HG03039 (cell line): ENCODE data around the gene IL1RAPL1.

Experiments
- ATAC-seq: cut with Tn5 transposase; IDR thresholded peaks from one replicate; pipeline ENCODE4 v1.9.1; 2021; ENCODE audit warnings: mild to moderate bottlenecking, moderate library complexity; ENCODE audit not compliant: unreplicated experiment

Gene IL1RAPL1

GRCh38 chrX:28586981-28587551 is at the start of gene IL1RAPL1:
Gene IL1RAPL1 (plus strand): TSS chrX:28587446.
- ATAC-seq, result no peak

DNA sequence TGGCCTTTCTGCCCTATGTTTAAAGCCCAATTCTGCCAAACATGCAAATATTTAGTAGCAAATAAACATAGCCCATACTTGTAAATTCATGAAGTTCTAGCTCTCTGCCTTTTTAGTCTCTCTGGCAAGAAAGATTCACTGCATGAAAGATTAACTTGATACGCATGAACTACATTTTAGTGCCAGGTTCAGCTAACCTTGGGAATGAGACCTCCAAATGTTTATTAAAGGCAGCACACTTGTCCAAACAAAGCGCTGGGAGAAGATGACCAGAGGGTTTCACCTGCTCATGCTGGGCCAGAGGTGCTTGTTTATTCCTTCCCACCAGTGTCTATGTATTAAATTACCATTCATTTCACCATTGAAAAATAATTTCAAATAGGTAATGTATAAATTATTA is 44.5 kb upstream of the IL1RAPL1 start:
- ATAC-seq, result no peak

DNA sequence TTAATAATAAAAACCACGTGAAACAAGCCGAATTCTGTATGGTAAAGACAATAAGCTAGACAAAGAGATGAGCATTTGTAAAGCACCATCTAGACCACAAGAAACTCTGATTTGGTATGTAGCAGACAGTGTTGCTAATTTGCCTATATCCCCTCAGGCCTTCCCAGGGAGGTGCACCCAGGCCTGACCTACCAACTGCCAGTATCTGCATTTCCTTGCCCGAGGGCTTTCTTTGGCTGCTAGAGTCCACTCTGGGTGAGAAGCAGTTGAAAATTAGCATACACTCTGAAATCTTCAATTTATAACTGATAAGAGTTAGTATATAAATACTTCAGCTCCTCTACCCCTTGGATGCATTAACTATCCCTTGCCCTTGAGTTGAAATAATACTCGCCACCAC is 37.4 kb upstream of the IL1RAPL1 start:
- no peak for ATAC-seq

DNA sequence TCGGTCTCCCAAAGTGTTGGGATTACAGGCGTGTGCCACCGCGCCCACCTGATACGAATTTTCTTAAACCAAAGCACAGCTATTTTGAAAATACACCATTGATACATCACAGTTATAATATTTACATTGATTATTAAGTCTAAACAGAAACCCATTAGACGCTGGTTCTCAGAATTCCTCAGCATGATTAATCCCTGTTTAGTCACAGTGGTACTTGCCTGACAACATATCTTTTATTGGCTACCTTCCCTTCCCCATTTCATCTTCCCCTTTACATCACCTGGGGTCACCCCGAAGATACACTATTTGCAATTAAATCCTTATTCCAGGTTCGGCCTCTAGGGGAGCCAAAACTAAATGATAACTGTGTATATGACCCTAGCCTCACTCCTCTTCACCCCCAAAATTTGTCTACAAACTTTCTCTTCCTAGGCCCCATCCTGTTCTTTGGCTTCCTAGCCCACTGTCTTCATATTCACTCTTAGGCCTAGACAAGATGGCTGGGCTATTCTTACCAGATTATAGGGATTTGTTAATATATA is 36.8 kb upstream of the IL1RAPL1 start:
- ATAC-seq, result no peak

- no peak for ATAC-seq
Measured at GRCh38 chrX:28552322-28552721, 34.9 kb upstream of the IL1RAPL1 start.

DNA sequence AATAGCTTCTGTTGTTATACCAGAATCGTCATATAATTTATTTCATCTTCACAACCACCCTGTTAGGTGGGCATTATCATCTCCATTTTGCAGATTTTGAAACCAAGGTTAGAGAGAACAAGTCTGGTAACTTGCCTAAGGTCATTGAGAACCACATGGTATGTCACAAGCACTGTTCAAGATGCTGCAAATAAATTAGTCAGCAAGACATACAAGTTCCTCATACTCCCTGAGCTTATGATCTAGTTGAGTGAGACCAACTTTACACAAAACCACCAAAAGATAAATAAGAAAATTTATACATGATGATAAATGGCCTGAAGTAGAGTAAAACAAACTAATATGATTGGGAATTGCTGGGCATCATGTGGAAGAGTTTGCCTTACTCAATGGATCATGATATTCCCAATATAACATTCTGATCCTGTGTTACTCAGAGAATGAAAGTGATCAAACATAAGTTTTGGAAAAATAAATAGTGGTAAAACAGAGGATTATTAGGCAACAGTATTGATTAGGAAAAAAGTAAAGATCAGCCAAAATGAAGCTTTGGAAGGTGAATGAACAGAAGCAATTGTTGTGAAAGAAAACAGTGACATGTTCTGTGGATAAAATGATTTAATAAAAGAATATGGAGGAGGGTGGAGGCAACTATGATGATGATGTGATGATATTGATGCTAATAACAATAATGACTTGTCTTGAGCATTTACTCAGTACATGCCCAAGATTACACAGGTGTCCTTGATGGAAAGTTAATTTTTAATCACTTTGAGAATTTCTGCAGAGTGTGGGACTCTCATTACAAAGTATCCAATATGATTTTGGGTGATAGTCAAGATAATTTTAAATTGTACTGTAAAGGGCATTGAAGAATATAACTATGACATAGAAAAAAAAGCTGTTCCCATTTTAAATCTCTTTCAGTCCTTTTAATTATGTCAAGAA is 34.1 kb upstream of the IL1RAPL1 start:
- ATAC-seq, result no peak

DNA sequence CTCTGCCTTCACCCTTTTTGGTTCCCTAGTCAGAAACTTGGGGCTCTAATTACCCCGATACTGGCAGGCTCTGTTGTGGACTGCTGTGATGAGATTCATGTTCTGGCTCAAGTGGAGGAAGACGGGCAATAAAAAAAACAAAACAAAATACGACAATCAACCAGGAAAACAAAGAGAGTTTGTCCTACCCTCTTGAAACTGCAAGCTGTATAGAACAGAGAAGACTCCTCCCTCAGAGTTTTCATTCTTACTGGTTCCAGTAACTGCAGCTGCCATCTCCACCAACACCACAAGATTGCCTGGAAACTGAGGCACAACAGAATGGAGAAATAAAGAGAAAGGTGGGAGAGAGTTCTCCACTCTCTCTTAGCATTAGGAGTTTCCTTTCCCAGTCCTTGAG is 11.1 kb upstream of the IL1RAPL1 start:
- no peak for ATAC-seq

DNA sequence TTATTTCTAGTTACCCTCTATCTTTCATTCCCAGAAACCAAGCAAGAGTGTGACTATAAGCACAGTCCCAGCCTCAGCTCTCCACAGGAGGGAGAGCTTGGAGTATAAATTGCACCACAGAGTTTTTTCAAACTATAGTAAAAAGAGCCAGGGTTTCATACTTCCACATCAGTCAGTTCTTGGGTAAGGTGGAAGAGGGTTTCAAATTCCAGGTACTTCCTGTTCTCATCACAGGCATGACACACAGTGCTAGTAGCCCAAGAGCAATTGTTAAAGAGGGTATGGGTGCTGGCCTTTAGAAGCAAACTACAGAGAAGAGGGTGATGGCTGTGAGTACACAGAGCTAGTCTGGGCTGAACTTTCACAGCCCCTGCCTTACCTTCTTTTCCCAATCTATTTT is 5.7 kb upstream of the IL1RAPL1 start:
- no peak for ATAC-seq

GRCh38 chrX:28582511-28582910 is 4.7 kb upstream of the IL1RAPL1 start:
- no peak for ATAC-seq

- ATAC-seq, result no peak
Measured at GRCh38 chrX:28584025-28584424, 3.2 kb upstream of the IL1RAPL1 start.

- no peak for ATAC-seq
Measured at GRCh38 chrX:28585767-28586166, 1.5 kb upstream of the IL1RAPL1 start.

DNA sequence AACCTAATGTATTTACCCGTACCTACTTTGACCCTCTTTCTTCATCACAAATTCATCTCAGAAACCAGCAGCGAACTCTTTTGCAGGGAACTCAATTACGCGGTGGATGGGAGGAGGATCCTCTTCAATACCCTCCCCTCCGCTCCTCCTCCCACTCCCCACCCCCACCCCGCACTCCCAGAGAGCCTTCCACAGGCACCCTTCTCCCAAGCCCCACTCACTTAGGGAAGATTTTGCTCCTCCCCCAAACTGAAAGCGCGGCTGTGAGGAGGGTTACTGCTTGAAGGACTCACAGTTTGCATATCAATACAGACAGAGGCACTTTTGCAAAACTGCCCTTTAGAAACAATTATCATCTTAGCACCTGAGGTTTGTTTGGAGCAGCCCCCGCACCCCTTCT is 960 bp upstream of the IL1RAPL1 start:
- ATAC-seq, result no peak

DNA sequence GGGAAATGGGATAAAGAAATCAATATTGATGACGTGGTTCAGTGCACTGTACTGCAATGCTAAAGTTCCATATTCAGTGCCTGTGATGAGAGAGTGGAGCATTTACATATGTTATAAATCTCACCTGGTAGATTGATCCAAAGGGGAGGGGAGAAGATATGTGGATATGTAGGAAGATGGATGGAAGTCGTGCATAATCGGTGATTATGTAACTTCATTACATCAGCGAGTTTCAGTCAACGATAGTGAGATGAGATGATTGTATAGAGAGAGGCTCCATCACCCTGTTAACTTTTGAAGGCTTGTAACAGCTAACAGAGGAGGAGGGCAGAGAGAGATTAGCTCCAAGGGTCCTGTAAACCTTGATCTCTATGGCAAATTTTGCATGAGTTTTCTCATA is 1.8 kb downstream of the IL1RAPL1 start:
- ATAC-seq, result no peak

DNA sequence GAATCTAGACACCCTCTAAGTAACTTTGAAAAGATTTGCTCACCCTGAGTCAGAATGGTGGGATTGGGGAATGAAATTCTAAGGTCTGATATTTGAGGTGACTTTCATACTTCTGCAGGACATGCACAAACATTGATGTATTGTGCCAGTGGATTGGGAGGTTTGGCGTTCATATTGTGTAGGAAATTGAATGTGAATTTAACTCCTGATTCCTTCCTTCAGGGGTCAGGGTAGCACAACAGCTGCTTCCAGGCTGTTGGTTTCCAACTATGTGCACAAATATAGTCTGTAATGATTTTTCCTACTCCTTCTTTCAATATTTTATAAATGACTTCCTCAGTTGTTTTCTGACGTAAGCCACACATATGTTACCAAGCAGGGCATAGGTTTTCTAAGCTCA is 3.1 kb downstream of the IL1RAPL1 start:
- no peak for ATAC-seq

GRCh38 chrX:28591542-28591941 is 4.3 kb downstream of the IL1RAPL1 start:
- ATAC-seq, result no peak

DNA sequence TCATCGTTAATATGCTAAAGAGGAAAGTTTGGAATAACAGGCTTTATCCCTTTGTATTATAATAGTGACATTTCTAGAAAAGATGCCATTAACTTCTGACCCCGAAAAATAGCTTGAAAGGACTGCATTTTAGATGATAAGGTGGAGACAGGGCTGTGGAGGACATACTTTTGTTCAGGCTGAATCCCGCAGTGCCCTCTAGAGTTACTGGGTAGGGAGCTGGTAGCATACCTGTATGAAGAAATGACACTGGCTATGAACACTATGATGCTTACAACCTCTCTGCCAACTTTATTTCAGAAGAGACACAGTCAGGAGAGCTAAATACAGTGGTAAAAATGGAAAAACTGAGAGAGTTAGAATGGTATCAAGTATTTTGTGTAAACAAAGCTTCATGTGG is 8.1 kb downstream of the IL1RAPL1 start:
- ATAC-seq, result no peak

DNA sequence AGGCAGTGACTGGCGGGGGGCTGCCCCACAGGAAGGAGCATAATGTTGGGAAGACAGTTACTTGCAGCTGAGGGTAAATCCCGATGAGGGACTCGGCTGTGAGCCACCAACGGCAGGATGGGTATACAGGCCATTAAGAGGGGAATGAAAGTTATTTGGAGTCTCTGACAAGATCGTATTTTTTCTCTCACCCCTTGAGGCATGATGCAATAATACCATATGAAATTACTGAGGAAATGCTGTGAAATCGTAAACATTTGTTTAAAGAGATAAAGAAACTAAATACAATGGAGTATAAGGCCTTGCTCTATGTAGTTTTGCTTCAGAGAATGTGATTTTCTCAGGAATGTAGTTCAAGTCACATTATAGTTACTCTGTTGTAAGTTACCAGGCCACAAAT is 12.7 kb downstream of the IL1RAPL1 start:
- no peak for ATAC-seq

GRCh38 chrX:28609003-28609402 is 21.8 kb downstream of the IL1RAPL1 start:
- ATAC-seq, result no peak

GRCh38 chrX:28609917-28610613 is 22.8 kb downstream of the IL1RAPL1 start:
- ATAC-seq, result no peak

DNA sequence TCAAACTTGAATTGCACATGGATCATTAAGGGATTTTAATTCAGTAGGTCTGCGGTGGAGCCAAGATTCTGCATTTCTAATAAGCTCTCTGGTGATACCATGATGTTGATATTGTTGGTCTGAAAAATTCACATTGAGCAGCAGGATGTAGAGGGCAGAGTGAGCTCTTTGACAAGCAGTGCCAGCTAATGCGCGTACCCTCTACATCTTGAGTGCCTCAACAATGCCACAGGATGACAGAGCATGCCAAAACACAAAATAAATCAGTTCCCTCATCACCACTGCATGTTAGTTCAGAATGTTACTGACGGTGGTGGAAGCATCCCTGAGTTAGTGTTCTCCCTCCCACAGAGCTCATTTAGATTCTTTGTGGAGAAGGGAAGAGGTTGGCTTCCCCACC is 23.5 kb downstream of the IL1RAPL1 start:
- ATAC-seq, result no peak

GRCh38 chrX:28613558-28613957 is 26.3 kb downstream of the IL1RAPL1 start:
- ATAC-seq, result no peak

- no peak for ATAC-seq
Measured at GRCh38 chrX:28625223-28625622, 38.0 kb downstream of the IL1RAPL1 start.
